Choroid plexus epithelial cell (primary cell): ENCODE data around the gene ARHGAP8.

ENCODE experiments used
- DNase-seq: peaks from one replicate; pipeline ENCODE4 v3.0.0-alpha.2; 2010; ENCODE audit warnings: low read depth
- H3K4me3 ChIP-seq: 2 replicates; pipeline ENCODE4 v1.5.1; 2011; ENCODE audit warnings: low read depth, mild to moderate bottlenecking, control low read depth, low read length, moderate library complexity
- CTCF ChIP-seq: conservative IDR thresholded peaks from 2 replicates; pipeline ENCODE4 v1.5.1; 2011; ENCODE audit warnings: low read depth, mild to moderate bottlenecking, control low read depth, inconsistent platforms, low read length, moderate library complexity

The ARHGAP8 gene

GRCh38 chr22:44816141-44816540 lies 63.8 kb downstream of the ARHGAP8 start:
- no peak for DNase-seq
- no peak overlapping the region for H3K4me3 ChIP-seq
- TF ChIP-seq CTCF = no peak

- no peak overlapping the region for H3K4me3 ChIP-seq
- no peak for DNase-seq
- TF ChIP-seq CTCF = no peak
These were observed 66.4 kb downstream of the ARHGAP8 start for GRCh38 chr22:44818727-44819126.

GRCh38 chr22:44819966-44820631 lies 67.7 kb downstream of the ARHGAP8 start:
- no peak for DNase-seq
- no peak overlapping the region for H3K4me3 ChIP-seq
- no peak for TF ChIP-seq CTCF

- DNase-seq = no peak
- no peak overlapping the region for H3K4me3 ChIP-seq
- no peak for TF ChIP-seq CTCF
These were observed 69.5 kb downstream of the ARHGAP8 start for GRCh38 chr22:44821741-44822475.

- H3K4me3 ChIP-seq = no peak overlapping the region
- DNase-seq = no peak
- TF ChIP-seq CTCF = no peak
These were observed 70.2 kb downstream of the ARHGAP8 start for GRCh38 chr22:44822534-44822933.

GRCh38 chr22:44823396-44823795 lies 71.0 kb downstream of the ARHGAP8 start:
- no peak overlapping the region for H3K4me3 ChIP-seq
- DNase-seq = no peak
- TF ChIP-seq CTCF = no peak

GRCh38 chr22:44823806-44824205 lies 71.4 kb downstream of the ARHGAP8 start:
- H3K4me3 ChIP-seq = no peak overlapping the region
- no peak for DNase-seq
- no peak for TF ChIP-seq CTCF
